IPS-NIHi11 (cell line): ENCODE data around the gene ZRANB1.

Experiments
- DNase-seq: peaks from one replicate; pipeline ENCODE4 v3.0.0; 2012; ENCODE audit warnings: mixed read lengths, low spot score

The ZRANB1 gene

GRCh38 chr10:124921261-124921660 lies 20.7 kb upstream of the ZRANB1 start:
- no peak for DNase-seq

GRCh38 chr10:124923684-124924083 lies 18.2 kb upstream of the ZRANB1 start:
- DNase-seq = no peak

- no peak for DNase-seq
Measured at GRCh38 chr10:124926548-124926947, 15.4 kb upstream of the ZRANB1 start.

GRCh38 chr10:124928087-124928486 lies 13.8 kb upstream of the ZRANB1 start:
- DNase-seq = no peak

GRCh38 chr10:124928545-124928944 lies 13.4 kb upstream of the ZRANB1 start:
- DNase-seq = no peak

- DNase-seq = no peak
Measured at GRCh38 chr10:124935946-124936345, 6.0 kb upstream of the ZRANB1 start.

GRCh38 chr10:124936813-124937212 lies 5.1 kb upstream of the ZRANB1 start:
- no peak for DNase-seq

- DNase-seq = no peak
Measured at GRCh38 chr10:124939290-124939689, 2.6 kb upstream of the ZRANB1 start.

GRCh38 chr10:124942317-124943169 lies 620 bp downstream of the ZRANB1 start:
- no peak for DNase-seq

- DNase-seq = no peak
Measured at GRCh38 chr10:124943301-124944092, 1.6 kb downstream of the ZRANB1 start.

- DNase-seq = no peak
Measured at GRCh38 chr10:124944982-124945381, 3.1 kb downstream of the ZRANB1 start.

GRCh38 chr10:124946945-124947344 lies 5.0 kb downstream of the ZRANB1 start:
- DNase-seq = no peak

GRCh38 chr10:124949543-124949942 lies 7.6 kb downstream of the ZRANB1 start:
- no peak for DNase-seq

- no peak for DNase-seq
Measured at GRCh38 chr10:124952123-124952522, 10.2 kb downstream of the ZRANB1 start.

- no peak for DNase-seq
Measured at GRCh38 chr10:124953421-124953820, 11.5 kb downstream of the ZRANB1 start.

- no peak for DNase-seq
Measured at GRCh38 chr10:124955243-124955642, 13.3 kb downstream of the ZRANB1 start.

GRCh38 chr10:124955868-124956267 lies 13.9 kb downstream of the ZRANB1 start:
- no peak for DNase-seq

GRCh38 chr10:124956764-124957163 lies 14.8 kb downstream of the ZRANB1 start:
- DNase-seq = no peak

GRCh38 chr10:124957404-124957947 lies 15.6 kb downstream of the ZRANB1 start:
- no peak for DNase-seq

GRCh38 chr10:124959564-124959963 lies 17.6 kb downstream of the ZRANB1 start:
- no peak for DNase-seq

- DNase-seq = no peak
Measured at GRCh38 chr10:124961248-124961570, 19.3 kb downstream of the ZRANB1 start.

- no peak for DNase-seq
Measured at GRCh38 chr10:124962421-124962820, 20.5 kb downstream of the ZRANB1 start.
